Body of pancreas (tissue), 4 donors: ENCODE data around the gene LRRC4.

Source experiments
- CTCF ChIP-seq, 7 experiments: fragments of 450-650 bp in 4 of 7; fragments of 200-600 bp in 3 of 7; sonication (generic) in 3 of 7; IDR thresholded peaks; one replicate each; pipeline ENCODE4 v1.5.1; 2016 to 2019; ENCODE audit warnings: antibody characterized with exemption in 7 of 7
- POLR2A ChIP-seq, 3 donors: fragments of 450-650 bp; IDR thresholded peaks; one replicate each; pipeline ENCODE4 v1.6.1; 2016; ENCODE audit warnings: antibody characterized with exemption in 3 of 3, mild to moderate bottlenecking in 2 of 3

- TF ChIP-seq CTCF (IDR thresholded peaks at IDR 0.05) (no peak), POLR2A (IDR thresholded peaks at IDR 0.05) (no peak)
These were observed 30.4 kb downstream of the LRRC4 start for GRCh38 chr7:128000854-128001265.
